AG04449 (cell line): Measurements from ENCODE around the gene SPATS1.

Experiments used
- CTCF ChIA-PET: fragments of 350-600 bp; formaldehyde crosslinking; extraction: SDS; loops from one replicate; lab custom pipeline; 2021; ENCODE audit warnings: antibody characterized with exemption; lab: Yijun Ruan, JAX
- POLR2A ChIA-PET: fragments of 400-600, 350-600 bp; formaldehyde crosslinking; extraction: SDS; loops from one replicate; lab custom pipeline; 2020; ENCODE audit warnings: antibody characterized with exemption, inconsistent platforms; lab: Yijun Ruan, JAX
- DNase-seq: peaks from one replicate; pipeline ENCODE4 v3.0.0-alpha.2; 2010; ENCODE audit warnings: low read depth, low spot score
- H3K4me3 ChIP-seq: 2 replicates; pipeline ENCODE4 v1.5.1; 2011; ENCODE audit warnings: low read depth, mild to moderate bottlenecking, control low read depth, low read length
- TF ChIP-seq, protein P1 (sequence below): IDR thresholded peaks from one replicate; pipeline ENCODE4 v1.5.1; 2011; ENCODE audit warnings: mild to moderate bottlenecking, moderate library complexity, low read length, control low read depth, inconsistent platforms; ENCODE audit not compliant: insufficient read depth; ENCODE audit errors: missing control alignments

Gene SPATS1

DNA sequence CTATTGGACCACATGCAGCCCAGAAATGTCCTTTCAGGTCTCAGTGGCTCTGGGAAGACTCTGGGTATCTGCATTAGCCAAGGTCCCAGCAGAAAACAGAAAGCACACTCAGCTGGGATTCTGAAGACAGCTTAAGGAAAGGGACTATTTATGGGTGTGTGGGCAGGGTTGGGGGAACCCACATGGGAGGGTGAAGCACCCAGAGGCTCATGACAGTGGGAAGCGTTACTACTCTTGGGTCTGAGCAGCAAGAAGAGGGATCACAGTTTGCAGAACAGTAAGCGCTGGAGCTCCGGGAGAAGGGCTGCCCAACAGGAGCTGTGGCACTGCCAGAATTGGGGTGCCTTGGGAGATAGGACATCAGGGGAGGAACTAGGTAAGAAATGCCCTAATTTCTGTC is 32.6 kb downstream of the SPATS1 start:
- no peak overlapping the region for H3K4me3 ChIP-seq
- TF ChIP-seq, protein P1, sequence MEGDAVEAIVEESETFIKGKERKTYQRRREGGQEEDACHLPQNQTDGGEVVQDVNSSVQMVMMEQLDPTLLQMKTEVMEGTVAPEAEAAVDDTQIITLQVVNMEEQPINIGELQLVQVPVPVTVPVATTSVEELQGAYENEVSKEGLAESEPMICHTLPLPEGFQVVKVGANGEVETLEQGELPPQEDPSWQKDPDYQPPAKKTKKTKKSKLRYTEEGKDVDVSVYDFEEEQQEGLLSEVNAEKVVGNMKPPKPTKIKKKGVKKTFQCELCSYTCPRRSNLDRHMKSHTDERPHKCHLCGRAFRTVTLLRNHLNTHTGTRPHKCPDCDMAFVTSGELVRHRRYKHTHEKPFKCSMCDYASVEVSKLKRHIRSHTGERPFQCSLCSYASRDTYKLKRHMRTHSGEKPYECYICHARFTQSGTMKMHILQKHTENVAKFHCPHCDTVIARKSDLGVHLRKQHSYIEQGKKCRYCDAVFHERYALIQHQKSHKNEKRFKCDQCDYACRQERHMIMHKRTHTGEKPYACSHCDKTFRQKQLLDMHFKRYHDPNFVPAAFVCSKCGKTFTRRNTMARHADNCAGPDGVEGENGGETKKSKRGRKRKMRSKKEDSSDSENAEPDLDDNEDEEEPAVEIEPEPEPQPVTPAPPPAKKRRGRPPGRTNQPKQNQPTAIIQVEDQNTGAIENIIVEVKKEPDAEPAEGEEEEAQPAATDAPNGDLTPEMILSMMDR = no peak
- ChIA-PET CTCF (interaction anchor here (1.2 kb wide), 1 partner anchor 107 kb away, joined by 3 read pairs; no protein-coding TSS in a partner anchor), POLR2A (no interaction called here)
- no peak for DNase-seq

DNA sequence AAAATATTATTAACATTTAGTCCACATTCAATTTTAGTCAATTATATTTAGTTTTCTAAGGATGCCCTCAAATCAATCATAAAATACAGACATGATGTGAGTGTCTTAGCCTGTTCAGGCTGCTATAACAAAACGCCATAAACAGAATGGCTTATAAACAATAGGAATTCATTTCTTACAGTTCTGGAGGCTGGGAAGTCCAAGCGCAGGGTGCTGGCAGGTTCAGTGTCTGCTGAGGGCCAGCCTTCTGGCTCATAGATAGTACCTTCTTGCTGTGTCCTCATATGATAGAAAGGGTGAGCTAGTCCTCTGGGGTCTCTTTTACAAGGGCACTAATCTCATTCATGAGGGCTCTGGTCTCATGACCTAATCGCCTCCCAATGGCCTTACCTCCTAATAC is 35.0 kb downstream of the SPATS1 start:
- POLR2A ChIA-PET = no interaction called here
- CTCF ChIA-PET = no interaction called here

DNA sequence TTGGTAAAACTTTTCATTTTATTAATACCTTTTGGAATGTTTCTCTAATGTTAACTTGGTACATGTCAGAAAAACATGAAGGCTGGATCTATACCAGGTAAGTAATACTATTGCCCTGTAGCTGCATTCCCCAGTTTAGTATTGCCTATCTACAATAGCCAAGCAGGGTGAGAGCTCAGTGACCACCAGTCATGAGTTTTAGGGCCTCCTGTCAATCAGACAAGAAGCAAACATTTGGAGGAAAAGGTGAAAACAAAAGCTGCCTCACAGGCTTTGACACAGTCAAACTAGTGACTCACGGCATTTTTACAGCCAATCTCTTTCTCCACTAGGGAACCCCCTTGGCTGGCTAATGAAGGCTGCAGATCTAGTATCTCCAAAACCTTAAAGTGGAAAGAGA is 35.5 kb downstream of the SPATS1 start:
- DNase-seq = no peak
- CTCF ChIA-PET = no interaction called here
- TF ChIP-seq, protein P1 = no peak
- POLR2A ChIA-PET = no interaction called here
- H3K4me3 ChIP-seq = no peak overlapping the region

More for the DNA sequence above, 35.0 kb downstream of the SPATS1 start:
- no peak overlapping the region for H3K4me3 ChIP-seq
- no peak for DNase-seq
- TF ChIP-seq, protein P1 = no peak

DNA sequence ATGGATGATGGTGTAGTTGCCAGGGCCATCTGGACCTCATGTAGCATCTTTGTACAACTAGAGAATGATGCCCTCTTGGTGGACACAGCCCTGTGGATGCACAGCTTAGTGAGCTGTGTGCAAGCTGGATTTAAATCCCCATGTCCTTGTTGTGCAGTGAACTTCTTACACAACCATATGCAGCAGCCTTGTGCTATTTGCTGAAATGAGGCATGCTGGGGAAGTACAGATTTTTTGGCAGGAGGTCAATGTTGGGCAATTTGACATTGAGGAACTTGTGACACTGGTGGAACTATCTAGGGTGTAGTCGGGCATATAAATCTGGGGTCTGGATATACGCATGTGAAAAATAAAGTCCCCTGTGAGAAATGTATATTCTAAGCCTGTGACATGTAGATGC is 39.3 kb downstream of the SPATS1 start:
- no peak overlapping the region for H3K4me3 ChIP-seq
- POLR2A ChIA-PET = no interaction called here
- DNase-seq = no peak
- TF ChIP-seq, protein P1 = no peak
- CTCF ChIA-PET = no interaction called here

- POLR2A ChIA-PET = no interaction called here
Measured at GRCh38 chr6:44386364-44386928, 44.0 kb downstream of the SPATS1 start.

GRCh38 chr6:44386929-44387345 is 44.5 kb downstream of the SPATS1 start:
- TF ChIP-seq, protein P1 = no peak
- CTCF ChIA-PET = interaction anchor here (1.1 to 1.4 kb wide), 2 partner anchors 17 to 150 kb away, joined by 3 read pairs; no protein-coding TSS in a partner anchor
- peak overlapping the region; percentile 91 for H3K4me3 ChIP-seq
- POLR2A ChIA-PET = interaction anchor here (0.6 to 1.3 kb wide), 2 partner anchors 14 to 22 kb away, joined by 3 to 4 read pairs; no protein-coding TSS in a partner anchor
- no peak for DNase-seq

More at GRCh38 chr6:44386364-44386928, 44.0 kb downstream of the SPATS1 start:
- peak overlapping the region; percentile 91 for H3K4me3 ChIP-seq
- no peak for DNase-seq
- TF ChIP-seq, protein P1 = no peak
- CTCF ChIA-PET = interaction anchor here (1.1 to 1.4 kb wide), 2 partner anchors 17 to 149 kb away, joined by 3 read pairs; no protein-coding TSS in a partner anchor
